ENCODE results near the gene MBNL2.
"Not testable (repeated sequence)": the region's sequence is repeated elsewhere in the genome, so short reads cannot be mapped to it uniquely, and the experiment has no call there.

Gene MBNL2

GRCh38 chr13:97346561-97347254 lies 124.6 kb downstream of the MBNL2 start:
- DNase-seq (ENCODE audit: low read depth, low spot score): no peak
- H3K4me3 ChIP-seq (ENCODE audit: low read length): peak overlapping the region; percentile 42; the same call in 1 of the 2 replicates
- H3K4me1 ChIP-seq (ENCODE audit: control insufficient read depth, insufficient read depth, low read length): no peaks in the 10 kb centered on the region
- no peaks in the 10 kb centered on the region for H3K36me3 ChIP-seq (ENCODE audit: control insufficient read depth, insufficient read depth, low read length)
- H3K27ac ChIP-seq (ENCODE audit: low read length): no peak overlapping the region
- WGBS (ENCODE audit: insufficient coverage, insufficient read length): no CpG with 5 or more reads among the region's 39 CpGs
- no peaks in the 10 kb centered on the region; the same call in 1 of the 2 replicates for H3K27me3 ChIP-seq (ENCODE audit: control insufficient read depth, insufficient read depth, low read length)
- H3K9me3 ChIP-seq (ENCODE audit: control insufficient read depth, insufficient read depth, low read length): no peaks in the 10 kb centered on the region

DNA sequence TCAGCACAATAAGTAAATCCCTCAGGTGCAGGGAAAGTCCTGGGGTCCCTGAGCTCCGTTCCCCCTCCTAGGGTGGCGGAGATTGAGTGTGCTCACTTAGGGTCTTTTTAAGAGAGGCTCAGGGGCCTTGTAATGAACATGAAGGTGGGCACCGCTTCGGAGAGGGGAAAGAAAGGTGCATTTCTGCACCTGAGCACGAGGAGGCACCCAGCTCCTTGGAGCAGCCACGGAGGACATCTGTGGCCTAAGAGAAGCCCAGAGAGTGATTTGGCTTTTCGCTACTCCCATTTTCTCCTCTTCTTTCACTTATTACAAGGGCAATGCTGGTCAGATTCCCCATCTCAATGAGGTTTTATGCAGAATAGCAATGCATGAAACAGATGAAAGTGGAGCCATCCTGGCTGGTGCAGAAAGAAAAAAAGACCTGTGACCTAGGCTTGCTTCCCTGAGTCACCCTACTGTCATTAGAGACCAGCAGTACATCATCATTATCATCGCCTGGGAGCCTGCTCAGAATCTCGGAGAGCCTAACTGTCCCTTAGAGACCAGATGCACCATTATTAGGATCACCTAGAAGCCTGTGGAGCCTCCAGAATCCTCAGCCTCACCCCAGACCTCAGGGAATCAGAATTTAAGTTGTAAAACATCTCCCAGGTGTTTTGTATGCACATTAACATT lies 125.3 kb downstream of the MBNL2 start:
- DNase-seq (ENCODE audit: low read depth, low spot score): no peak
- Histone ChIP-seq H3K27me3 (ENCODE audit: control insufficient read depth, insufficient read depth, low read length) (no peaks in the 10 kb centered on the region; the same call in 1 of the 2 replicates), H3K9me3 (ENCODE audit: control insufficient read depth, insufficient read depth, low read length) (no peaks in the 10 kb centered on the region), H3K4me1 (ENCODE audit: control insufficient read depth, insufficient read depth, low read length) (no peaks in the 10 kb centered on the region), H3K36me3 (ENCODE audit: control insufficient read depth, insufficient read depth, low read length) (no peaks in the 10 kb centered on the region), H3K4me3 (ENCODE audit: low read length) (peak overlapping the region; percentile 42; the same call in 1 of the 2 replicates), H3K27ac (ENCODE audit: low read length) (no peak overlapping the region)
- no CpG with 5 or more reads among the region's 9 CpGs for WGBS (ENCODE audit: insufficient coverage, insufficient read length)

DNA sequence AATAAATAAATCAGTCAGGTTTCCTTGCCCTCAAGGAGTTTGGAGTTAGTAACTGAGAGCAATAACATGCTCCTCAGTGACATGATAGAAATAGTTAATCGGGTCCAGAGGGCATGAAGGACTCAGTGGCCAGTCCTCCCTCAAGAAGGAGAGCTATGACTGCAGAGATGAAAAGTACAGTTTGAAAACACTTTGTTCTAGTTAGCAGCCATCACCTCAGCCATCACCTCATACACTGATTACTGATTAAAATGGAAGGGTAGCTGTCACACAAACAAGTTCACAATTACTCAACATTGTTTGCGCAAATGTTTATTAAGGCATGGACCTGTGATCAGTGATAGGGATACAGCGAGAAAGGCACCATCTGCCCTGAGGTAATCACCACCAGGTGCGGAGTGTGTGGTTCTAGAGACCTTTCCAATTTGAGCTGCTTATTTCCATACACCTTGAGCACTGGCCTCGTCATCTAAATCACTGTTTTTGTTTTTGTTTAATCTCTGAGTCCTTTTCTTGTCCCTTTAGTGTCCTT lies 126.5 kb downstream of the MBNL2 start:
- Histone ChIP-seq H3K27ac (ENCODE audit: low read length) (no peak overlapping the region), H3K4me3 (ENCODE audit: low read length) (no peak overlapping the region), H3K27me3 (ENCODE audit: control insufficient read depth, insufficient read depth, low read length) (no peaks in the 10 kb centered on the region; the same call in 1 of the 2 replicates), H3K4me1 (ENCODE audit: control insufficient read depth, insufficient read depth, low read length) (no peaks in the 10 kb centered on the region; the same call in 1 of the 2 replicates), H3K36me3 (ENCODE audit: control insufficient read depth, insufficient read depth, low read length) (no peaks in the 10 kb centered on the region), H3K9me3 (ENCODE audit: control insufficient read depth, insufficient read depth, low read length) (no peaks in the 10 kb centered on the region)
- no CpG with 5 or more reads among the region's 5 CpGs for WGBS (ENCODE audit: insufficient coverage, insufficient read length)
- DNase-seq (ENCODE audit: low read depth, low spot score): no peak

DNA sequence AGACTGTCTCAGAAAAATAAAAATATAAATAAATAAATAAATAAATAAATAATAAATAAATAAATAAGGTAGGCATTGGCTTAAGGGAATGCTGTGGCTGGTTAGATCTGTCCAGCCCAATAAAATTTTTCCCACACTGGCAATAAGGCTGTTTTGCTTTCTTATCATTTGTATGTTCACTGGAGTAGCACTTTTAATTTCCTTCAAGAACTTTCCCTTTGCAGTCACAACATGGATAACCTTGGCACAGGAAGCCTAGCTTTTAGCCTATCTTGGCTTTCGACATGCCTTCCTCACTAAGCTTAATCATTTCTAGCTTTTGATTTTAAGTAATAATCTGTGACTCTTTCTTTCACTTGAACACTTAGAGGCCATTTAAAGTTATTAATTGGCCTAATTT lies 129.9 kb downstream of the MBNL2 start:
- H3K36me3 ChIP-seq (ENCODE audit: control insufficient read depth, insufficient read depth, low read length); H3K4me1 ChIP-seq (ENCODE audit: control insufficient read depth, insufficient read depth, low read length); H3K27me3 ChIP-seq (ENCODE audit: control insufficient read depth, insufficient read depth, low read length); DNase-seq (ENCODE audit: low read depth, low spot score); H3K4me3 ChIP-seq (ENCODE audit: low read length); H3K9me3 ChIP-seq (ENCODE audit: control insufficient read depth, insufficient read depth, low read length); H3K27ac ChIP-seq (ENCODE audit: low read length): not testable (repeated sequence)
- WGBS (ENCODE audit: insufficient coverage, insufficient read length): no CpG with 5 or more reads among the region's 1 CpG

- Histone ChIP-seq H3K4me3 (ENCODE audit: low read length) (no peak overlapping the region), H3K36me3 (ENCODE audit: control insufficient read depth, insufficient read depth, low read length) (no peaks in the 10 kb centered on the region), H3K4me1 (ENCODE audit: control insufficient read depth, insufficient read depth, low read length) (no peaks in the 10 kb centered on the region; the same call in 1 of the 2 replicates), H3K27me3 (ENCODE audit: control insufficient read depth, insufficient read depth, low read length) (no peaks in the 10 kb centered on the region; the same call in 1 of the 2 replicates), H3K9me3 (ENCODE audit: control insufficient read depth, insufficient read depth, low read length) (no peaks in the 10 kb centered on the region), H3K27ac (ENCODE audit: low read length) (no peak overlapping the region)
- no peak for DNase-seq (ENCODE audit: low read depth, low spot score)
Observed at GRCh38 chr13:97352815-97353214, 130.7 kb downstream of the MBNL2 start.

DNA sequence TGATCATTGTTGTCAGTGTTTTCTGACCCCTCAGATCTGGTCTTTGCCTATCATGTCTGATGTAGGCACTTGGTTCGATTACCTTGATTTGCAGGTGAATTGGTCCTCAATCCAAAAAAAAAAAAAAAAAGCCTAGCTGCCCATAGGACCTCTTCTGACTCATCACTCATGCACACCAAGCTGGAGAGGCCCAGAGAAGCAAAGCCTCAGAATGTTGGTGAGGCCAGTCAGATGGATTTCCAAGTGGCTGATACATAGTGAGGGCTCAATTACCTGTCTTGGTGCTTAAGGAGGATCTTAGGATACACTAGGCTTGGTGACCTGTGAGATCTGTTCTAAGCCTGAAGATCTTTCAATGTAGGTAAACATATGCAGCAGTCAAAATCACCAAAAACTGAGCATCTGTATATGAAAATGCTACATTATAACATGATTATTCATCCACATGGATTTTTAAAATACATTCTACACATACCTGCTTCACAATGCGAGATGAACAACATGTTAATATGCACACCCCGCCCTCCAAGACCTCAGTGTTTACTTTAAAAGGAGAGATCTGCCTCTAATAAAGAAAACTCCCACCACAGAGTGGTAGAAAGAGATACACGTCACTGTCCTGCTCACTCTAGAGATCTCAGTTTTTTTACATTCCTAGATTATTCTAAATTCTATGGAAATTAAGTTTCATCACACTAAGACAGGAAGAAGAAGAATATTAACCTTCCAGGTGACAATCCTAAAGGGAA lies 132.0 kb downstream of the MBNL2 start:
- no peak overlapping the region for H3K27ac ChIP-seq (ENCODE audit: low read length)
- no peaks in the 10 kb centered on the region for H3K36me3 ChIP-seq (ENCODE audit: control insufficient read depth, insufficient read depth, low read length)
- H3K27me3 ChIP-seq (ENCODE audit: control insufficient read depth, insufficient read depth, low read length): no peaks in the 10 kb centered on the region
- no peak overlapping the region for H3K4me3 ChIP-seq (ENCODE audit: low read length)
- no peaks in the 10 kb centered on the region for H3K9me3 ChIP-seq (ENCODE audit: control insufficient read depth, insufficient read depth, low read length)
- H3K4me1 ChIP-seq (ENCODE audit: control insufficient read depth, insufficient read depth, low read length): no peaks in the 10 kb centered on the region; the same call in 1 of the 2 replicates
- no CpG with 5 or more reads among the region's 4 CpGs for WGBS (ENCODE audit: insufficient coverage, insufficient read length)
- no peak for DNase-seq (ENCODE audit: low read depth, low spot score)

GRCh38 chr13:97354808-97355207 lies 132.7 kb downstream of the MBNL2 start:
- Histone ChIP-seq H3K36me3 (ENCODE audit: control insufficient read depth, insufficient read depth, low read length) (no peaks in the 10 kb centered on the region), H3K4me1 (ENCODE audit: control insufficient read depth, insufficient read depth, low read length) (no peaks in the 10 kb centered on the region; the same call in 1 of the 2 replicates), H3K27ac (ENCODE audit: low read length) (no peak overlapping the region), H3K4me3 (ENCODE audit: low read length) (no peak overlapping the region), H3K27me3 (ENCODE audit: control insufficient read depth, insufficient read depth, low read length) (no peaks in the 10 kb centered on the region), H3K9me3 (ENCODE audit: control insufficient read depth, insufficient read depth, low read length) (no peaks in the 10 kb centered on the region)
- 100% methylated on average over 2 of the region's 5 CpGs for WGBS (ENCODE audit: insufficient coverage, insufficient read length)
- no peak for DNase-seq (ENCODE audit: low read depth, low spot score)

DNA sequence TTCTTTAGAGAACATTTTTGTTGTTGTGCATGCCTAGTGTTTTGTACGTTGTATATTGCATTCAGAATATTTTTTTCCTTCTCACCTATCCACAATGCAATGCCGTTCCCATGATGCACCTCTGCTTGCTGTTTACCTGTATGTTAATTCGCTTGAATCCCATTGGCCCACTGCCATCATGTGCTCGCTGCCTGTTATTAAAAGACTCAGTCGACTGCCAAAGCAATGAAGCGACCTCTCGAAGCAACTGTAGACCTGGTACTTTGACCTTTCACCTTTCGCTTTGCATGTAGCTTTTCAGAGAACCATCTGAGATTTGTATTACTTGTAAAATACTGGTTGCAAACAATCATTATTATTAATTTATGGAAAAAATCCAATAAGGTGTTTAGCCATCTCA lies 134.5 kb downstream of the MBNL2 start:
- H3K27me3 ChIP-seq (ENCODE audit: control insufficient read depth, insufficient read depth, low read length): no peaks in the 10 kb centered on the region
- H3K4me1 ChIP-seq (ENCODE audit: control insufficient read depth, insufficient read depth, low read length): no peaks in the 10 kb centered on the region; the same call in 1 of the 2 replicates
- no peak overlapping the region for H3K27ac ChIP-seq (ENCODE audit: low read length)
- no CpG with 5 or more reads among the region's 8 CpGs for WGBS (ENCODE audit: insufficient coverage, insufficient read length)
- no peaks in the 10 kb centered on the region for H3K36me3 ChIP-seq (ENCODE audit: control insufficient read depth, insufficient read depth, low read length)
- H3K4me3 ChIP-seq (ENCODE audit: low read length): no peak overlapping the region
- H3K9me3 ChIP-seq (ENCODE audit: control insufficient read depth, insufficient read depth, low read length): no peaks in the 10 kb centered on the region
- DNase-seq (ENCODE audit: low read depth, low spot score): no peak

DNA sequence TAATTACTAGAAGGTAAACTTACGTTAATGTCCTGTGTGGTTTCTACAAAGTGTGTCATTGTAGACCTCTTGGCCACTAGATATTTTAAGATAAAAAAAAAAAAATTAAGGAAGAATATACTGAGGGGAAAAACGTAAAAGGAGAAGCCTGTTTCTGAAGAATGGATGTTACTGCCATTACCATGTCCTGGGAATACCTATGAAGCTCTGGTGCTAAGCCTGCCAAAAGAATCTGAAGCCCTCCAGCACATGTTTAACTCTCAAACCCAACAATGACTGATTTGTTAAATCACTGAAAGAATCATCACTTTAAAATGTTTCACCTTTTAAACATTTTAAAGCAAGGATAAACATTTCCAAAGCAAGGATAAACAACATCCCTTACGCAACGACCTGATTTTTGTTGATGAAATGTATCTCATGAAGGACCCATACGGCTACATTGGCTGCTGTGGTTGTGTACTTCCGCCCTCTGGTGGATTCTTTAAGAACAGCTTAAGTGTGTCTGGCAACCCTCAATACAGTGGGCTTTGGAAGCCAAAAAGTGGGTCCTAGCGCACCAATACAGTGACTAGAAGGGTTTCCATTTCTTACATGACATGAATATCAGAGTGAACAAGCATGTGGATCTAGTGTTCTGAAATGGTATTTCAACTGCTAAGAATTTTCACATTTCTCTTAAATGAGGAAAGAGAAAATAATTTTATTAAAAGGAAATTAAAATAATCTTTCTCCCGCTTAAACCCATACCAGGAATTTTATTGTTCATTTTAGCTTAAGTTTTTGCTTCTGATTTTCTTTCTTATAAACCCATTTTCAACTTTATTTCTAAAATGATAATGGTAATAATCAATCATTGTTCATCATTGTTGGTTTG lies 137.3 kb downstream of the MBNL2 start:
- no peak overlapping the region for H3K4me3 ChIP-seq (ENCODE audit: low read length)
- no CpG with 5 or more reads among the region's 8 CpGs for WGBS (ENCODE audit: insufficient coverage, insufficient read length)

More for the DNA sequence above, 137.3 kb downstream of the MBNL2 start:
- no peaks in the 10 kb centered on the region for H3K27me3 ChIP-seq (ENCODE audit: control insufficient read depth, insufficient read depth, low read length)
- peak; percentile 43 for DNase-seq (ENCODE audit: low read depth, low spot score)
- H3K36me3 ChIP-seq (ENCODE audit: control insufficient read depth, insufficient read depth, low read length): no peaks in the 10 kb centered on the region
- no peaks in the 10 kb centered on the region for H3K4me1 ChIP-seq (ENCODE audit: control insufficient read depth, insufficient read depth, low read length)
- no peak overlapping the region for H3K27ac ChIP-seq (ENCODE audit: low read length)
- H3K9me3 ChIP-seq (ENCODE audit: control insufficient read depth, insufficient read depth, low read length): no peaks in the 10 kb centered on the region

Measured in iPS DF 6.9 (cell line).